ENCODE results near the gene SHFL.

The SHFL gene

DNA sequence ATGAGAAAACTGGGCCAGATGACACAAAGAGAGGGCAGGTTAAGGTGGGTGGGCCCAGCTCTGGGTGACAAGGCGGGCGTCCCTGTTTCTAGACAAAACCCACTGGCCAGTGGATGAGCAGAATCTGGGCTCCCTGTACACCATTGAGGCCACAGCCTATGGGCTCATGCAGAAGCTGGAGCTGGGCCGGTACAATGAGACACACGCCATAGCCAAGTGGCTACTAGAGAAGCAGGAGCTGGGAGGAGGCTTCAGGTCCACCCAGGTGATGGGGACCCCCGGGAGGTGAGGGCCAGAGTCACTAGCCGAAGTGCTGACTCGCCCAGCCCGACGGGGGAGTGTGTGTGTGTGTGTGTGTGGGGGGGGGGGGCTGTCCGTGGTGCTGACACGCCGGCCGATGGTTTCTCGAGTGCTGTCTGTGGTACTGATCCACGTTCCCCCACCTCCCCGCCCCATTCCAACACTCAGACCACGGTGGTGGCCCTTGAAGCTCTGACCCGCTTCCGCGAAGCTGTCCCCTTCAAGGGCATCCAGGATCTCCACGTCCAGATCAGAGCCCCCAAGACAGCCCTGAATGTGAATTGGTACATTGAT, 24.3 kb upstream of the SHFL start:
- Histone ChIP-seq H3F3A (ENCODE audit: control insufficient read depth, insufficient read depth) (no peaks in the 10 kb centered on the region), H3K4me2 (ENCODE audit: low read length) (no peak overlapping the region), H3K4me3 (ENCODE audit: low read length) (no peak overlapping the region), H3K9me3 (ENCODE audit: control insufficient read depth, insufficient read depth, low read length) (no peaks in the 10 kb centered on the region), H4K20me1 (ENCODE audit: control insufficient read depth, insufficient read depth, low read depth, low read length) (no peaks in the 10 kb centered on the region), H3K4me1 (ENCODE audit: control insufficient read depth, low read length) (no peaks in the 10 kb centered on the region), H3K79me2 (ENCODE audit: control insufficient read depth, low read length) (no peaks in the 10 kb centered on the region), H3K27me3 (ENCODE audit: control insufficient read depth, low read length) (0 out of 2 replicates have a peak, but pooled peaks cover 3% of the 10 kb centered on the region), H3K36me3 (ENCODE audit: control insufficient read depth, low read length) (no peaks in the 10 kb centered on the region), H3K27ac (ENCODE audit: low read depth, low read length) (no peak overlapping the region), H3K9me2 (replicated peaks; ENCODE audit: control insufficient read depth, low read length) (no peaks in the 10 kb centered on the region)
- TF ChIP-seq, protein P1, sequence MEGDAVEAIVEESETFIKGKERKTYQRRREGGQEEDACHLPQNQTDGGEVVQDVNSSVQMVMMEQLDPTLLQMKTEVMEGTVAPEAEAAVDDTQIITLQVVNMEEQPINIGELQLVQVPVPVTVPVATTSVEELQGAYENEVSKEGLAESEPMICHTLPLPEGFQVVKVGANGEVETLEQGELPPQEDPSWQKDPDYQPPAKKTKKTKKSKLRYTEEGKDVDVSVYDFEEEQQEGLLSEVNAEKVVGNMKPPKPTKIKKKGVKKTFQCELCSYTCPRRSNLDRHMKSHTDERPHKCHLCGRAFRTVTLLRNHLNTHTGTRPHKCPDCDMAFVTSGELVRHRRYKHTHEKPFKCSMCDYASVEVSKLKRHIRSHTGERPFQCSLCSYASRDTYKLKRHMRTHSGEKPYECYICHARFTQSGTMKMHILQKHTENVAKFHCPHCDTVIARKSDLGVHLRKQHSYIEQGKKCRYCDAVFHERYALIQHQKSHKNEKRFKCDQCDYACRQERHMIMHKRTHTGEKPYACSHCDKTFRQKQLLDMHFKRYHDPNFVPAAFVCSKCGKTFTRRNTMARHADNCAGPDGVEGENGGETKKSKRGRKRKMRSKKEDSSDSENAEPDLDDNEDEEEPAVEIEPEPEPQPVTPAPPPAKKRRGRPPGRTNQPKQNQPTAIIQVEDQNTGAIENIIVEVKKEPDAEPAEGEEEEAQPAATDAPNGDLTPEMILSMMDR (IDR thresholded peaks at IDR 0.05; ENCODE audit: low read depth, low read length, poor library complexity, severe bottlenecking): no peak
- no peak for TF ChIP-seq EZH2phosphoT487 (IDR thresholded peaks at IDR 0.05; ENCODE audit: borderline replicate concordance, low read length)

DNA sequence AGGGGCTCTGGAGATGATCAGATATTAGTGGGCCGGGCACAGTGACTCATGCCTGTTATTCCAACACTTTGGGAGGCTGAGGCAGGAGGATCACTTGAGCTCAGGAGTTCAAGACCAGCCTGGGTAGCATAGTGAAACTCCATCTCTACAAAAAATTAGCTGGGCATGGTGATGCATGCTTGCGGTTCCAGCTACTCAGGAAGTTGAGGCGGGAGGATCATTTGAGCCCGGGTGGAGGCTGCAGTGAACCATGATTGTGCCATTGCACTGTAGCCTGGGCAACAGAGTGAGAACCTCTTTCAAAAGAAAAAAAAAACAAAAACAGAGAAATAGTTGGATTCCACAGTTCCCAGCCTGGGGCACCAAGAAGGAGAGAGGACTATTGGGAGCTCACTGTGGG, 17.9 kb upstream of the SHFL start:
- Histone ChIP-seq H4K20me1 (ENCODE audit: control insufficient read depth, insufficient read depth, low read depth, low read length) (no peaks in the 10 kb centered on the region), H3K9me2 (replicated peaks; ENCODE audit: control insufficient read depth, low read length) (no peaks in the 10 kb centered on the region), H3K4me1 (ENCODE audit: control insufficient read depth, low read length) (no peaks in the 10 kb centered on the region), H3K79me2 (ENCODE audit: control insufficient read depth, low read length) (no peaks in the 10 kb centered on the region), H3K4me2 (ENCODE audit: low read length) (no peak overlapping the region), H3K27ac (ENCODE audit: low read depth, low read length) (no peak overlapping the region), H3F3A (ENCODE audit: control insufficient read depth, insufficient read depth) (no peaks in the 10 kb centered on the region), H3K9me3 (ENCODE audit: control insufficient read depth, insufficient read depth, low read length) (peaks cover 3% of the 10 kb centered on the region; the same call in 1 of the 2 replicates), H3K4me3 (ENCODE audit: low read length) (no peak overlapping the region), H3K27me3 (ENCODE audit: control insufficient read depth, low read length) (peaks cover 16% of the 10 kb centered on the region; the same call in 1 of the 2 replicates), H3K36me3 (ENCODE audit: control insufficient read depth, low read length) (no peaks in the 10 kb centered on the region)
- TF ChIP-seq, protein P1 (IDR thresholded peaks at IDR 0.05; ENCODE audit: low read depth, low read length, poor library complexity, severe bottlenecking): no peak
- TF ChIP-seq EZH2phosphoT487 (IDR thresholded peaks at IDR 0.05; ENCODE audit: borderline replicate concordance, low read length): no peak

DNA sequence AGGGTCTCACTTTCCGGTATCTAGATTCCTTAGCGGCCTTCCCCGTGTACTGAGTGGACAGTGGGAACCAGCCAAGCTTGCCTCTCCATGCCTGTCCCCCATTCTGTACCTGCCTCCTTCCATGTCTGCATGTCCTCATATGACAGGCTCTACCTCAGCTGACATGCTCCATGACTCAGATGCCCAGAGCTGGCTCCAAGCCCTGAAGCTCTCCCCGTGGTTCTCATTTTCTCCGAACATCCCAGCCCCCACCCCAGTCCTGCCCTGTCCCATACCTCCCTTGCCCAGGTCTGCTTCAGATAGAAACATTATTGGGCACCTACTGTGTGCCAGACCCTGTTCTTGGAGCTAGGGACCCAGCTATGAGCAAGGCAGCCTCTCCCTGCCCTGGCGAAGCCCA, 17.1 kb upstream of the SHFL start:
- H3K4me2 ChIP-seq (ENCODE audit: low read length): no peak overlapping the region
- no peaks in the 10 kb centered on the region for H3K9me2 ChIP-seq (replicated peaks; ENCODE audit: control insufficient read depth, low read length)
- H3K9me3 ChIP-seq (ENCODE audit: control insufficient read depth, insufficient read depth, low read length): peaks cover 11% of the 10 kb centered on the region
- H3K36me3 ChIP-seq (ENCODE audit: control insufficient read depth, low read length): no peaks in the 10 kb centered on the region
- H3K79me2 ChIP-seq (ENCODE audit: control insufficient read depth, low read length): no peaks in the 10 kb centered on the region
- H3F3A ChIP-seq (ENCODE audit: control insufficient read depth, insufficient read depth): no peaks in the 10 kb centered on the region
- peaks cover 13% of the 10 kb centered on the region; the same call in 1 of the 2 replicates for H3K27me3 ChIP-seq (ENCODE audit: control insufficient read depth, low read length)
- no peak overlapping the region for H3K27ac ChIP-seq (ENCODE audit: low read depth, low read length)
- no peaks in the 10 kb centered on the region for H4K20me1 ChIP-seq (ENCODE audit: control insufficient read depth, insufficient read depth, low read depth, low read length)
- H3K4me1 ChIP-seq (ENCODE audit: control insufficient read depth, low read length): no peaks in the 10 kb centered on the region
- no peak overlapping the region for H3K4me3 ChIP-seq (ENCODE audit: low read length)
- TF ChIP-seq EZH2phosphoT487 (IDR thresholded peaks at IDR 0.05; ENCODE audit: borderline replicate concordance, low read length): no peak
- TF ChIP-seq, protein P1 (IDR thresholded peaks at IDR 0.05; ENCODE audit: low read depth, low read length, poor library complexity, severe bottlenecking): no peak

All from DOHH2 (cell line).